ENCODE measurements around the gene PAFAH2. TPM values are rescaled to one million over a fixed set of nuclear protein-coding genes. Genes with fewer than 3 reads are reported as not detected.

The PAFAH2 gene
- total RNA-seq, 1 experiment from 2014 or later = 8.5 TPM

DNA sequence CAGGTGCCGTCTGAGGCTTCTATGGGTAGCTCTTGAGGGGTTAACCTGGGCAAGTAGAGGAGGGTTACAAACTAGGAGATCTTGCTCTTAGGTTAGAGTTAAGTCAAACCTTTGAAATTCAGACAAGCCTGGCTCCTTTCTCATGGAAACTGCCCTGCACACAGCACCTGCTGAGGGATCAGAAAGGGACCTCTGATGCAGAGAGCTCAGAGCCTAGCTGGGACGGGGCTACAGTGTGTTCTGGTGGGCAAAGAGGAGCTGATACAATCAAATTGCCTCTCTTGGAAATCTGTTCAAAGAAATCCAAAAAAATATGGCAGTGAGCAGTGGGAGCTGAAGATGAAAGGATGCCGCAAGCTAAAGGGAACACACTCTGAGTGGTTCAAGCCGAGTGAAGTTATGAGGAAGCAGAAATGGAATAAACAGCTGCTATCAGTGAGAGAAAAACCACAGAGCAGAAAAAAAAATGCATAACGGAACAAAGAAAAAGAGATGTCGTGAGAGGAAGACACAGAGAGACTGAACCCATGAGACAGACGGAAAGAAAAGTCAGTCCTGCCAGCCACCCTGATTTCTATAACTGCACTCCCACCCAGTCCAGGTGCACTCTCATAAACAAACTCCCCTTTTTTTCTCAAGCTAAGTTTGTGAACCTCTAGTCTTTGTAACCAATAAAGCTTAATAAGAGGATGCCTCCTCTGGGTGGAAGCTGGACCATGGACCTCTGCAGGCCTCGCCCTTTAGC is 26.6 kb downstream of the PAFAH2 start:
- Histone ChIP-seq H3K27me3 (ENCODE audit: control insufficient read depth, insufficient read depth, low read length) (no peaks in the 10 kb centered on the region), H3K9me3 (ENCODE audit: control insufficient read depth, insufficient read depth, low read depth, low read length) (no peaks in the 10 kb centered on the region), H3K4me3 (ENCODE audit: low read depth in 2 of 2, low read length in 2 of 2) (no peak overlapping the region), H3K27ac (ENCODE audit: low read length) (no peak overlapping the region), H3K4me1 (ENCODE audit: control insufficient read depth, insufficient read depth, low read length) (no peaks in the 10 kb centered on the region), H3K36me3 (ENCODE audit: control insufficient read depth, insufficient read depth, low read length) (no peaks in the 10 kb centered on the region)
- intact Hi-C loops (cut with micrococcal nuclease; ENCODE audit: unreplicated experiment) (no loop called here), in situ Hi-C loops (cut with HindIII; ENCODE audit: low pct_unique_long_range_greater_than_20kb, low sequenced_read_pairs) (no loop called here)
- CTCF ChIA-PET = no interaction called here
- POLR2A ChIA-PET = interaction anchor here (0.5 to 0.6 kb wide), 2 partner anchors 18 to 54 kb away, joined by 5 to 13 read pairs; no protein-coding TSS in a partner anchor
- BruUV-seq (replicated peaks) = no TSS peak
- no peak for DNase-seq (ENCODE audit: low read depth, low spot score)
- no peak for ATAC-seq
- no peak for TF ChIP-seq SIN3A (IDR thresholded peaks at IDR 0.05; ENCODE audit: borderline replicate concordance, insufficient read depth, low read depth, low read length)

DNA sequence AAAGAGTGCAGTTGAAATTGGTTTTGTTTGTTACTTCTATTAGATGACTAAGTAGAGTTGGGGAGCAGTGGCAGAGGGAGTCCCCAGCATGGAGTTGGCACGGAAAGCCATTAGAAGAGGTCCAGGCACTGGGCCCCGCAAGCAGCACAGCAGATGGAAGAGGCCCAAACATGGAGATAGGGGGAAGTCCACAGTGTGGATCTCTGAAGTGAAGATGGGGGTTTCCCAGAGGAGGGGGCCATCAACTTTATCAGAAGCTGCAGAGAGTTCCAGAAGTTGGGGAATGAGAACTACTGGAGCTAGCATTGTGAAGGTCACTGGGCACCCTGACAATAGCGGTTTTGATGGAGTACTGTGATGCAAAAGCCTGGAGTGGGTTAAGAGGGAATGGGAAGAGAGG is 30.6 kb downstream of the PAFAH2 start:
- ATAC-seq (no peak), DNase-seq (ENCODE audit: low read depth, low spot score) (no peak)
- Histone ChIP-seq H3K4me3 (ENCODE audit: low read depth in 2 of 2, low read length in 2 of 2) (no peak overlapping the region), H3K9me3 (ENCODE audit: control insufficient read depth, insufficient read depth, low read depth, low read length) (no peaks in the 10 kb centered on the region), H3K4me1 (ENCODE audit: control insufficient read depth, insufficient read depth, low read length) (no peaks in the 10 kb centered on the region), H3K27me3 (ENCODE audit: control insufficient read depth, insufficient read depth, low read length) (no peaks in the 10 kb centered on the region), H3K27ac (ENCODE audit: low read length) (no peak overlapping the region), H3K36me3 (ENCODE audit: control insufficient read depth, insufficient read depth, low read length) (no peaks in the 10 kb centered on the region)
- intact Hi-C loops (cut with micrococcal nuclease; ENCODE audit: unreplicated experiment) = no loop called here
- in situ Hi-C loops (cut with HindIII; ENCODE audit: low pct_unique_long_range_greater_than_20kb, low sequenced_read_pairs) = no loop called here
- ChIA-PET POLR2A (no interaction called here), CTCF (no interaction called here)
- TF ChIP-seq, protein P1, sequence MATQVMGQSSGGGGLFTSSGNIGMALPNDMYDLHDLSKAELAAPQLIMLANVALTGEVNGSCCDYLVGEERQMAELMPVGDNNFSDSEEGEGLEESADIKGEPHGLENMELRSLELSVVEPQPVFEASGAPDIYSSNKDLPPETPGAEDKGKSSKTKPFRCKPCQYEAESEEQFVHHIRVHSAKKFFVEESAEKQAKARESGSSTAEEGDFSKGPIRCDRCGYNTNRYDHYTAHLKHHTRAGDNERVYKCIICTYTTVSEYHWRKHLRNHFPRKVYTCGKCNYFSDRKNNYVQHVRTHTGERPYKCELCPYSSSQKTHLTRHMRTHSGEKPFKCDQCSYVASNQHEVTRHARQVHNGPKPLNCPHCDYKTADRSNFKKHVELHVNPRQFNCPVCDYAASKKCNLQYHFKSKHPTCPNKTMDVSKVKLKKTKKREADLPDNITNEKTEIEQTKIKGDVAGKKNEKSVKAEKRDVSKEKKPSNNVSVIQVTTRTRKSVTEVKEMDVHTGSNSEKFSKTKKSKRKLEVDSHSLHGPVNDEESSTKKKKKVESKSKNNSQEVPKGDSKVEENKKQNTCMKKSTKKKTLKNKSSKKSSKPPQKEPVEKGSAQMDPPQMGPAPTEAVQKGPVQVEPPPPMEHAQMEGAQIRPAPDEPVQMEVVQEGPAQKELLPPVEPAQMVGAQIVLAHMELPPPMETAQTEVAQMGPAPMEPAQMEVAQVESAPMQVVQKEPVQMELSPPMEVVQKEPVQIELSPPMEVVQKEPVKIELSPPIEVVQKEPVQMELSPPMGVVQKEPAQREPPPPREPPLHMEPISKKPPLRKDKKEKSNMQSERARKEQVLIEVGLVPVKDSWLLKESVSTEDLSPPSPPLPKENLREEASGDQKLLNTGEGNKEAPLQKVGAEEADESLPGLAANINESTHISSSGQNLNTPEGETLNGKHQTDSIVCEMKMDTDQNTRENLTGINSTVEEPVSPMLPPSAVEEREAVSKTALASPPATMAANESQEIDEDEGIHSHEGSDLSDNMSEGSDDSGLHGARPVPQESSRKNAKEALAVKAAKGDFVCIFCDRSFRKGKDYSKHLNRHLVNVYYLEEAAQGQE (IDR thresholded peaks at IDR 0.05; ENCODE audit: insufficient read depth in 1 of 2, low read depth in 2 of 2, low read length in 1 of 2) = no peak
- TF ChIP-seq SIN3A (IDR thresholded peaks at IDR 0.05; ENCODE audit: borderline replicate concordance, insufficient read depth, low read depth, low read length) (no peak), TCF7L2 (IDR thresholded peaks at IDR 0.05; ENCODE audit: low read depth, low read length) (no peak), POLR2AphosphoS5 (IDR thresholded peaks at IDR 0.05; ENCODE audit: low read depth, low read length) (no peak)
- TF ChIP-seq, protein P2, sequence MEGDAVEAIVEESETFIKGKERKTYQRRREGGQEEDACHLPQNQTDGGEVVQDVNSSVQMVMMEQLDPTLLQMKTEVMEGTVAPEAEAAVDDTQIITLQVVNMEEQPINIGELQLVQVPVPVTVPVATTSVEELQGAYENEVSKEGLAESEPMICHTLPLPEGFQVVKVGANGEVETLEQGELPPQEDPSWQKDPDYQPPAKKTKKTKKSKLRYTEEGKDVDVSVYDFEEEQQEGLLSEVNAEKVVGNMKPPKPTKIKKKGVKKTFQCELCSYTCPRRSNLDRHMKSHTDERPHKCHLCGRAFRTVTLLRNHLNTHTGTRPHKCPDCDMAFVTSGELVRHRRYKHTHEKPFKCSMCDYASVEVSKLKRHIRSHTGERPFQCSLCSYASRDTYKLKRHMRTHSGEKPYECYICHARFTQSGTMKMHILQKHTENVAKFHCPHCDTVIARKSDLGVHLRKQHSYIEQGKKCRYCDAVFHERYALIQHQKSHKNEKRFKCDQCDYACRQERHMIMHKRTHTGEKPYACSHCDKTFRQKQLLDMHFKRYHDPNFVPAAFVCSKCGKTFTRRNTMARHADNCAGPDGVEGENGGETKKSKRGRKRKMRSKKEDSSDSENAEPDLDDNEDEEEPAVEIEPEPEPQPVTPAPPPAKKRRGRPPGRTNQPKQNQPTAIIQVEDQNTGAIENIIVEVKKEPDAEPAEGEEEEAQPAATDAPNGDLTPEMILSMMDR (IDR thresholded peaks at IDR 0.05) = no peak
- no TSS peak for BruUV-seq (replicated peaks)

DNA sequence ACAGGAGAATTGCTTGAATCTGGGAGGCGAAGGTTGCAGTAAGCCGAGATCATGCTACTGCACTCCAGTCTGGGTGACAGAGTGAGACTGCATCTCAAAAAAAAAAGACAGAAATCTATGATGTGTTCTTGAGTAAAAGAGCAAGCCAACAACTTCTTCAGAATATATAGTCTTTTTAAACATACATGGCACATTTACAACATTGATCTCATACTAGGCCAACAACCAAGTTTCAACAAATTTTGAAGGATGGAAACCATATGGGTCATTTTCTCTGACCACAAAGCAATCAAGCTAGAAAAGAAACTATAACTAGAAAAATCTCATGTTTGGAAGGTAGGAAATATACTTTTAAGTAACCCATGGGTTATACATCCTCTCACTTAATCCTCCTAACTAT is 38.3 kb downstream of the PAFAH2 start:
- POLR2A ChIA-PET = no interaction called here

More for the DNA sequence above, 38.3 kb downstream of the PAFAH2 start:
- Histone ChIP-seq H3K4me1 (ENCODE audit: control insufficient read depth, insufficient read depth, low read length) (no peaks in the 10 kb centered on the region), H3K27ac (ENCODE audit: low read length) (no peak overlapping the region), H3K36me3 (ENCODE audit: control insufficient read depth, insufficient read depth, low read length) (peaks cover 2% of the 10 kb centered on the region; the same call in 1 of the 2 replicates), H3K9me3 (ENCODE audit: control insufficient read depth, insufficient read depth, low read depth, low read length) (no peaks in the 10 kb centered on the region), H3K4me3 (ENCODE audit: low read depth in 2 of 2, low read length in 2 of 2) (no peak overlapping the region), H3K27me3 (ENCODE audit: control insufficient read depth, insufficient read depth, low read length) (no peaks in the 10 kb centered on the region)
- DNase-seq (ENCODE audit: low read depth, low spot score) (no peak), ATAC-seq (no peak)
- in situ Hi-C loops (cut with HindIII; ENCODE audit: low pct_unique_long_range_greater_than_20kb, low sequenced_read_pairs) (no loop called here), intact Hi-C loops (cut with micrococcal nuclease; ENCODE audit: unreplicated experiment) (no loop called here)
- TF ChIP-seq, protein P1 (IDR thresholded peaks at IDR 0.05; ENCODE audit: insufficient read depth in 1 of 2, low read depth in 2 of 2, low read length in 1 of 2) = no peak
- TF ChIP-seq POLR2AphosphoS5 (IDR thresholded peaks at IDR 0.05; ENCODE audit: low read depth, low read length) (no peak), SIN3A (IDR thresholded peaks at IDR 0.05; ENCODE audit: borderline replicate concordance, insufficient read depth, low read depth, low read length) (no peak), TCF7L2 (IDR thresholded peaks at IDR 0.05; ENCODE audit: low read depth, low read length) (no peak)
- TF ChIP-seq, protein P2 (IDR thresholded peaks at IDR 0.05) = no peak
- CTCF ChIA-PET = no interaction called here
- BruUV-seq (replicated peaks) = no TSS peak

Data from Panc1 (cell line).